Measurements from ENCODE around the gene CHSY1. TPM values are rescaled to one million over a fixed set of nuclear protein-coding genes. Genes with fewer than 3 reads are reported as not detected.

The CHSY1 gene
- polyA plus RNA-seq, 3 donors, result 2.7 to 19.0 (median 3.0) TPM

- Mint-ChIP-seq H3K9me3 (peaks cover 0 to 2% (median under 1%) of the 10 kb centered on the region in 7 donors), H3K36me3 (peaks cover 0 to 5% of the 10 kb centered on the region in 2 donors), H3K27me3 (ENCODE audit: low read depth in 3 of 3) (peaks cover 0 to 3% (median 1%) of the 10 kb centered on the region in 3 donors), H3K4me3 (peak overlapping the region in 1 of 2 donors; percentile 71), H3K4me1 (peaks cover 77% of the 10 kb centered on the region), H3K27ac (peak overlapping the region in 5 of 7 donors; percentile 77 to 91 (median 89))
- Histone ChIP-seq H2AFZ (ENCODE audit: insufficient read depth, low read depth, low read length, poor library complexity, severe bottlenecking) (peak overlapping the region; percentile 58), H3K27me3 (ENCODE audit: control insufficient read depth in 2 of 2, insufficient read depth in 2 of 2, low read length in 2 of 2) (no peaks in the 10 kb centered on the region), H3K79me2 (ENCODE audit: insufficient read depth, low read length) (no peaks in the 10 kb centered on the region), H3K4me3 (replicated peaks in 1 of 3; ENCODE audit: low read depth in 2 of 3, low read length in 3 of 3) (no peak overlapping the region), H3K27ac (ENCODE audit: low read depth in 1 of 2, low read length in 2 of 2) (peak overlapping the region in 1 of 2 donors; percentile 71), H3K4me2 (replicated peaks; ENCODE audit: extremely low read depth, low read length, poor library complexity, severe bottlenecking) (peak overlapping the region; percentile 2), H3K9me3 (replicated peaks in 1 of 2; ENCODE audit: control insufficient read depth in 1 of 2, insufficient read depth in 1 of 2, low read length in 2 of 2) (no peaks in the 10 kb centered on the region), H4K20me1 (ENCODE audit: insufficient read depth, low read length) (no peaks in the 10 kb centered on the region), H3K9ac (ENCODE audit: insufficient read depth, low read length, poor library complexity, severe bottlenecking) (peak overlapping the region; percentile 7), H3K36me3 (replicated peaks in 1 of 2; ENCODE audit: control insufficient read depth in 1 of 2, insufficient read depth in 2 of 2, low read length in 2 of 2) (no peaks in the 10 kb centered on the region), H3K4me1 (ENCODE audit: control insufficient read depth in 1 of 2, insufficient read depth in 2 of 2, low read length in 2 of 2) (peaks cover 79 to 85% of the 10 kb centered on the region in 2 donors)
- intact Hi-C loops (cut with micrococcal nuclease), result loop anchor here (5.0 to 10.0 kb wide), 2 partner anchors 56 to 79 kb away; no protein-coding TSS in a partner anchor
- no peak for DNase-seq
- WGBS (ENCODE audit: insufficient coverage), result 72% methylated on average over 10 of the region's 18 CpGs
- no peak for TF ChIP-seq CTCF (IDR thresholded peaks at IDR 0.05)
These were observed 123.4 kb downstream of the CHSY1 start for GRCh38 chr15:101128221-101129015.

GRCh38 chr15:101127506-101128076 is 124.3 kb downstream of the CHSY1 start:
- no peaks in the 10 kb centered on the region for H4K20me1 ChIP-seq (ENCODE audit: insufficient read depth, low read length)
- intact Hi-C loops (cut with micrococcal nuclease), result loop anchor here (5.0 to 10.0 kb wide), 2 partner anchors 57 to 80 kb away; no protein-coding TSS in a partner anchor
- H3K27ac ChIP-seq (ENCODE audit: low read depth in 1 of 2, low read length in 2 of 2), result peak overlapping the region; percentile 57 to 71
- H3K4me3 ChIP-seq (replicated peaks in 1 of 3; ENCODE audit: low read depth in 2 of 3, low read length in 3 of 3), result peak overlapping the region in 1 of 3 experiments; percentile 30
- Mint-ChIP-seq H3K4me3 (peak overlapping the region; percentile 59 to 71), H3K4me1 (peaks cover 85% of the 10 kb centered on the region), H3K27me3 (ENCODE audit: low read depth in 3 of 3) (peaks cover 0 to 1% (median 0%) of the 10 kb centered on the region in 3 donors), H3K9me3 (peaks cover 0 to 5% (median 3%) of the 10 kb centered on the region in 7 donors), H3K36me3 (peaks cover 0 to 7% of the 10 kb centered on the region in 2 donors), H3K27ac (peak overlapping the region; percentile 11 to 91 (median 88))
- H3K36me3 ChIP-seq (replicated peaks in 1 of 2; ENCODE audit: control insufficient read depth in 1 of 2, insufficient read depth in 2 of 2, low read length in 2 of 2), result no peaks in the 10 kb centered on the region
- no peaks in the 10 kb centered on the region for H3K27me3 ChIP-seq (ENCODE audit: control insufficient read depth in 2 of 2, insufficient read depth in 2 of 2, low read length in 2 of 2)
- no peaks in the 10 kb centered on the region for H3K79me2 ChIP-seq (ENCODE audit: insufficient read depth, low read length)
- peaks cover 83 to 93% of the 10 kb centered on the region in 2 donors for H3K4me1 ChIP-seq (ENCODE audit: control insufficient read depth in 1 of 2, insufficient read depth in 2 of 2, low read length in 2 of 2)
- no peaks in the 10 kb centered on the region for H3K9me3 ChIP-seq (replicated peaks in 1 of 2; ENCODE audit: control insufficient read depth in 1 of 2, insufficient read depth in 1 of 2, low read length in 2 of 2)
- H2AFZ ChIP-seq (ENCODE audit: insufficient read depth, low read depth, low read length, poor library complexity, severe bottlenecking), result peak overlapping the region; percentile 58
- peak in 2 of 3 donors; percentile 25 to 40 for DNase-seq
- WGBS (ENCODE audit: insufficient coverage), result 6% methylated on average over 7 of the region's 13 CpGs
- peak overlapping the region; percentile 63 for H3K4me2 ChIP-seq (replicated peaks; ENCODE audit: extremely low read depth, low read length, poor library complexity, severe bottlenecking)
- H3K9ac ChIP-seq (ENCODE audit: insufficient read depth, low read length, poor library complexity, severe bottlenecking), result peak overlapping the region; percentile 7
- no peak for TF ChIP-seq CTCF (IDR thresholded peaks at IDR 0.05)

All from CD14-positive monocyte (primary cell).